Lung (tissue), 16 donors: Measurements from ENCODE around the gene WDR64. TPM values are rescaled to one million over a fixed set of nuclear protein-coding genes. Genes with fewer than 3 reads are reported as not detected.

ENCODE experiments used
- ATAC-seq: fragments of 200-7000 bp; cut with Tn5 transposase; one replicate; pipeline ENCODE4 v1.9.1; 2020; ENCODE audit warnings: moderate number of reproducible peaks; ENCODE audit not compliant: insufficient read depth, low FRiP score
- DNase-seq, 3 donors: peaks; one replicate each; pipeline ENCODE4 v3.0.0-alpha.2; 2013 to 2017
- H3K27ac ChIP-seq, 2 donors: one replicate each; pipeline ENCODE4 v1.5.1; 2013; ENCODE audit warnings: mild to moderate bottlenecking in 2 of 2, moderate library complexity in 2 of 2, control low read depth in 1 of 2, inconsistent platforms in 1 of 2, low read depth in 1 of 2, low read length in 1 of 2
- H3K27me3 ChIP-seq, 3 donors: one replicate each; pipeline ENCODE4 v1.5.1; 2013; ENCODE audit warnings: low read length in 2 of 3; ENCODE audit not compliant: control insufficient read depth in 3 of 3, insufficient read depth in 3 of 3
- H3K36me3 ChIP-seq, 4 donors: one replicate each; pipeline ENCODE4 v1.5.1; 2013; ENCODE audit warnings: low read length in 4 of 4, mild to moderate bottlenecking in 1 of 4, moderate library complexity in 1 of 4; ENCODE audit not compliant: control insufficient read depth in 4 of 4, insufficient read depth in 4 of 4
- H3K4me1 ChIP-seq, 5 donors: one replicate each; pipeline ENCODE4 v1.5.1; 2013; ENCODE audit warnings: low read length in 5 of 5, mild to moderate bottlenecking in 2 of 5, moderate library complexity in 1 of 5; ENCODE audit not compliant: control insufficient read depth in 5 of 5, insufficient read depth in 5 of 5
- H3K4me3 ChIP-seq: one replicate; pipeline ENCODE4 v1.5.1; 2013; ENCODE audit warnings: mild to moderate bottlenecking, control low read depth, moderate library complexity
- H3K9ac ChIP-seq, 2 donors: one replicate each; pipeline ENCODE4 v1.5.1; 2013; ENCODE audit warnings: low read length in 2 of 2, control low read depth in 1 of 2; ENCODE audit not compliant: insufficient read depth in 1 of 2
- H3K9me3 ChIP-seq, 4 donors: one replicate each; pipeline ENCODE4 v1.5.1; 2013; ENCODE audit warnings: low read length in 3 of 4, mild to moderate bottlenecking in 1 of 4, moderate library complexity in 1 of 4; ENCODE audit not compliant: control insufficient read depth in 4 of 4, insufficient read depth in 3 of 4
- CTCF ChIP-seq: IDR thresholded peaks from 2 replicates; pipeline ENCODE4 v1.5.1; 2012; ENCODE audit warnings: mild to moderate bottlenecking; ENCODE audit errors: control extremely low read depth, extremely low read depth
- WGBS, 2 donors: extraction: QIAGEN DNeasy Blood & Tissue Kit; methylation state at CpG; one replicate each; pipeline ENCODE4 v1.1.7; 2013; 5-methylcytosine and 5-hydroxymethylcytosine counted together
- long read RNA-seq, 5 donors: transcript quantifications; one replicate each; lab custom pipeline, GENCODE V29; 2026
- polyA plus RNA-seq, 2 donors: library from polyadenylated mRNA; stranded (reverse); fragments of 200-250 nt; gene quantifications; one replicate each; pipeline ENCODE4 v1.2.1, GENCODE V29; 2013
- total RNA-seq, 2 donors: library from RNA; depleted of rRNA in 1 of 2; stranded (reverse); fragments of >200 nt in 1 of 2; gene quantifications; one replicate each; pipeline ENCODE4 v1.2.1, GENCODE V29; 2014 to 2021
- donor health status: control.
- donor health status: control.
- donor health status: Bipolar disorder and iron deficiency.
- donor health status: healthy.
- donor health status: DM: yes; HTN: yes; CAD: no.

Gene WDR64
- total RNA-seq (not detected), polyA plus RNA-seq (not detected)
- long read RNA-seq, donor 1 = 0 reads
- long read RNA-seq, donor 2 = 0 reads
- long read RNA-seq, donor 3 = 0 reads
- long read RNA-seq, donor 4 = 0 reads
- long read RNA-seq, donor 5 = 0 reads

GRCh38 chr1:241652012-241652411 is at the start of gene WDR64:
WDR64 (plus strand) TSS chr1:241652281; CDS start chr1:241652485, 204 bp downstream.
- H3K9me3 ChIP-seq = peaks cover 0 to 3% (median 0%) of the 10 kb centered on the region in 4 donors
- no peak for TF ChIP-seq CTCF
- H3K27me3 ChIP-seq = no peaks in the 10 kb centered on the region
- ATAC-seq (no peak), DNase-seq (no peak)
- H3K9ac ChIP-seq = no peak within 1 kb of the TSS
- H3K4me1 ChIP-seq = no peaks in the 10 kb centered on the region
- no peak within 1 kb of the TSS for H3K27ac ChIP-seq
- 81 to 83% methylated on average over 4 of the region's 4 CpGs for WGBS, 2 donors
- no peaks in the 10 kb centered on the region for H3K36me3 ChIP-seq
- no peak within 1 kb of the TSS for H3K4me3 ChIP-seq

GRCh38 chr1:241603731-241604245 is 48.3 kb upstream of the WDR64 start:
- H3K4me3 ChIP-seq = no peak overlapping the region
- H3K4me1 ChIP-seq = peaks cover 0 to 11% (median 2%) of the 10 kb centered on the region in 5 donors
- DNase-seq (no peak), ATAC-seq (no peak)
- 66 to 75% methylated on average over 3 of the region's 3 CpGs for WGBS, 2 donors
- TF ChIP-seq CTCF = no peak
- H3K9ac ChIP-seq = no peak overlapping the region
- H3K9me3 ChIP-seq = no peaks in the 10 kb centered on the region
- peaks cover 0 to 2% (median under 1%) of the 10 kb centered on the region in 4 donors for H3K36me3 ChIP-seq
- no peaks in the 10 kb centered on the region for H3K27me3 ChIP-seq
- no peak overlapping the region for H3K27ac ChIP-seq

- Histone ChIP-seq H3K9me3 (no peaks in the 10 kb centered on the region), H3K27ac (peak overlapping the region in 1 of 2 donors; percentile 35), H3K9ac (no peak overlapping the region), H3K4me1 (peaks cover 0 to 25% (median 3%) of the 10 kb centered on the region in 5 donors), H3K27me3 (no peaks in the 10 kb centered on the region), H3K4me3 (no peak overlapping the region), H3K36me3 (peaks cover 0 to 2% (median under 1%) of the 10 kb centered on the region in 4 donors)
- ATAC-seq (no peak), DNase-seq (peak; percentile 15 to 24 (median 23))
- 77 to 78% methylated on average over 9 of the region's 9 CpGs for WGBS, 2 donors
- no peak for TF ChIP-seq CTCF
These were observed 46.8 kb upstream of the WDR64 start for GRCh38 chr1:241605146-241605805.
